Mesendoderm (in vitro differentiated cells): ENCODE measurements around the gene OTOG.

Experiments used
- DNase-seq: peaks from one replicate; pipeline ENCODE4 v3.0.0; 2013
- H2AK5ac ChIP-seq: 2 replicates; pipeline ENCODE4 v1.6.1; 2013; ENCODE audit warnings: low read length, inconsistent platforms
- H2BK120ac ChIP-seq: 2 replicates; pipeline ENCODE4 v1.6.1; 2013; ENCODE audit warnings: low read depth, mild to moderate bottlenecking, low read length, moderate library complexity, mixed read lengths
- H2BK15ac ChIP-seq: replicated peaks from 2 replicates; pipeline ENCODE4 v1.6.1; 2013; ENCODE audit warnings: low read depth, mild to moderate bottlenecking, moderate library complexity
- H2BK5ac ChIP-seq: 2 replicates; pipeline ENCODE4 v1.6.1; 2013; ENCODE audit warnings: low read length, inconsistent platforms
- H3K18ac ChIP-seq: 2 replicates; pipeline ENCODE4 v1.6.1; 2013; ENCODE audit warnings: mild to moderate bottlenecking, low read length, mixed read lengths
- H3K23ac ChIP-seq: one replicate; pipeline ENCODE4 v1.6.1; 2013; ENCODE audit warnings: low read length
- H3K27ac ChIP-seq: 2 replicates; pipeline ENCODE4 v1.5.1; 2013; ENCODE audit warnings: low read depth, mild to moderate bottlenecking, inconsistent platforms, low read length, moderate library complexity
- H3K27me3 ChIP-seq: 2 replicates; pipeline ENCODE4 v1.6.1; 2013; ENCODE audit warnings: low read length, control low read depth, mild to moderate bottlenecking, inconsistent platforms; ENCODE audit not compliant: insufficient read depth, poor library complexity
- H3K36me3 ChIP-seq: 2 replicates; pipeline ENCODE4 v1.6.1; 2013; ENCODE audit warnings: low read length, inconsistent platforms; ENCODE audit not compliant: control insufficient read depth, insufficient read depth
- H3K4ac ChIP-seq: one replicate; pipeline ENCODE4 v1.6.1; 2013; ENCODE audit warnings: low read depth, mild to moderate bottlenecking, low read length, moderate library complexity
- H3K4me1 ChIP-seq: 2 replicates; pipeline ENCODE4 v1.6.1; 2013; ENCODE audit warnings: low read depth, low read length, inconsistent platforms; ENCODE audit not compliant: control insufficient read depth
- H3K4me2 ChIP-seq: 2 replicates; pipeline ENCODE4 v1.6.1; 2013; ENCODE audit warnings: low read length
- H3K4me3 ChIP-seq: 2 replicates; pipeline ENCODE4 v1.5.1; 2013; ENCODE audit warnings: mild to moderate bottlenecking, low read length
- H3K56ac ChIP-seq: one replicate; pipeline ENCODE4 v1.6.1; 2013; ENCODE audit warnings: low read length
- H3K79me1 ChIP-seq: 2 replicates; pipeline ENCODE4 v1.6.1; 2013; ENCODE audit warnings: low read length, inconsistent platforms
- H3K79me2 ChIP-seq: 2 replicates; pipeline ENCODE4 v1.6.1; 2013; ENCODE audit warnings: mild to moderate bottlenecking, low read length; ENCODE audit not compliant: control insufficient read depth, insufficient read depth
- H3K9ac ChIP-seq: 2 replicates; pipeline ENCODE4 v1.6.1; 2013; ENCODE audit warnings: low read length, inconsistent platforms
- H4K5ac ChIP-seq: one replicate; pipeline ENCODE4 v1.6.1; 2013; ENCODE audit warnings: low read length
- H4K8ac ChIP-seq: one replicate; pipeline ENCODE4 v1.6.1; 2013; ENCODE audit warnings: low read depth, mild to moderate bottlenecking, control low read depth, low read length, moderate library complexity
- WGBS: extraction: QIAGEN DNeasy Blood & Tissue Kit; methylation state at CpG from one replicate; pipeline ENCODE4 v1.1.7; 2013; ENCODE audit warnings: low lambda C conversion rate, missing lambda C conversion rate; ENCODE audit not compliant: insufficient coverage; ENCODE audit errors: extremely low coverage; 5-methylcytosine and 5-hydroxymethylcytosine counted together

The OTOG gene

DNA sequence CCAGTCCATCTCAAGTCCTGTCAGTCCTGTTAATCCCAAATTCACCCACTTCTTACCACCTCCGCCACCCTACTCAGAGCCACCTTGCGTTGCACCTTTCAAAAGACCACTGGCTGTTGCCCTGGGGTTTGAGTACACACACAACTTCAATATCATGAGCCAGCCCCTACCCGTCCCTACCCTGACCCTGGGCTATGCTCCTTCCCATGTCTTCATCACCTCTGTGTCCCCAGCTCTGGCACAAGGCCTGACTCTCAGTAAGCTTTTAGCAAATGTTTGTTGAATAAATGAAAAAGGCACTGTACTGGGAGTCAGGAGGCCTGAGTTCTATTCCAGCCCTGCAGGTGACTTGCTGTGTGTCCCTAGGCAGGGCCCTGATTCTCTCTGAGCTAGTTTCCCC lies 26.5 kb downstream of the OTOG start:
- Histone ChIP-seq H3K27ac (no peak overlapping the region), H2BK120ac (no peak overlapping the region), H3K56ac (no peak overlapping the region), H3K79me1 (no peaks in the 10 kb centered on the region), H3K4me1 (no peaks in the 10 kb centered on the region), H2AK5ac (no peak overlapping the region), H3K79me2 (no peaks in the 10 kb centered on the region), H3K4me3 (no peak overlapping the region), H3K4me2 (no peak overlapping the region), H3K4ac (no peak overlapping the region), H4K5ac (no peak overlapping the region), H2BK5ac (no peak overlapping the region), H3K18ac (no peak overlapping the region), H4K8ac (no peak overlapping the region), H3K36me3 (no peaks in the 10 kb centered on the region), H3K23ac (no peak overlapping the region), H2BK15ac (no peak overlapping the region), H3K27me3 (no peaks in the 10 kb centered on the region), H3K9ac (no peak overlapping the region)
- no peak for DNase-seq
- no CpG with 5 or more reads among the region's 3 CpGs for WGBS

DNA sequence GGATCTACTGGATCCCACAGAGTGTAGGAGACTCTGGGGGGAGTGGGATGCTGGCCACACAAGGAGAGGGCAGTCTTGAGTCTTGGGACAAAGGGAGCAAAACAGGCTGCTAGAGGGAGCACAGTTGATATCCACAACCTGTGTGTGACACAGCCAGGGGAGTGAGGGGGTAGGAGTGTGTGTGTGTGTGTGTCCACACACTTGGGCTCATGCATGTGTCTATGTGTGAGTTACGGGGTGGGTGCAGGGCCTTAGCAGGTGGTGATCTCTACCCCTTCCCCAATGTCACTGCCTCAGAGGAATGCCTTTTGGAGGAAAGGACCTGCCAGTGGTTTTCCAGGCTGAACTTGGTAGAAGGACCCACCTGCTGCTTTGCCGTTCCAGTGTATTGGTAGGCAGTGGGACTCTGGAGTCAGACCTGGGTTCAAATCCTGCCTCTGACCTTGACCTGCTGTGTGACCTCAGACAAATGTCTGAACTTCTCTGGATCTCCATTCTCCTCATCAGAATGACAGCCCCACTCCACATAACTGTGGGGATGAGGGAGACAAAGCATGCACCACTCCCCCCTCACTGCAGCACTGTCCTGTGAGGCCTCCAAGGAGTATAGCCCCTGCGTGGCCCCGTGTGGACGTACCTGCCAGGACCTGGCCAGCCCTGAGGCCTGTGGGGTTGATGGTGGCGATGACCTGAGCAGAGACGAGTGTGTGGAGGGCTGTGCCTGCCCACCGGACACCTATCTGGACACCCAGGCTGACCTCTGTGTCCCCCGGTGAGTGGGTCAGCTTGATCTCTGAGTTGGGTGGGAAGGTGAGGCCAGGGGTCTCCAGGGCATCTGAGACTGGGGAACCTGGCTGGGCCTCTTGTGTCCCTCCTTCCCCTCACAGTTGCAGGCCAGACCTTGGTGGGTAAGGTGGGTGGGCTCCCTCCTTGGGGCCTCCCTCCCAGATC lies 27.4 kb downstream of the OTOG start:
- H4K5ac ChIP-seq = no peak overlapping the region
- H2AK5ac ChIP-seq = no peak overlapping the region
- no peaks in the 10 kb centered on the region for H3K27me3 ChIP-seq
- no peak overlapping the region for H3K4ac ChIP-seq
- H3K56ac ChIP-seq = no peak overlapping the region
- H2BK120ac ChIP-seq = no peak overlapping the region
- no peaks in the 10 kb centered on the region for H3K79me1 ChIP-seq
- H3K4me1 ChIP-seq = no peaks in the 10 kb centered on the region
- no peak overlapping the region for H2BK5ac ChIP-seq
- no peak overlapping the region for H3K9ac ChIP-seq
- DNase-seq = no peak
- no peak overlapping the region for H2BK15ac ChIP-seq
- H3K18ac ChIP-seq = no peak overlapping the region
- WGBS = no CpG with 5 or more reads among the region's 9 CpGs
- no peak overlapping the region for H4K8ac ChIP-seq
- no peak overlapping the region for H3K4me3 ChIP-seq
- H3K27ac ChIP-seq = no peak overlapping the region
- no peaks in the 10 kb centered on the region for H3K36me3 ChIP-seq
- H3K4me2 ChIP-seq = no peak overlapping the region
- H3K79me2 ChIP-seq = no peaks in the 10 kb centered on the region
- no peak overlapping the region for H3K23ac ChIP-seq

DNA sequence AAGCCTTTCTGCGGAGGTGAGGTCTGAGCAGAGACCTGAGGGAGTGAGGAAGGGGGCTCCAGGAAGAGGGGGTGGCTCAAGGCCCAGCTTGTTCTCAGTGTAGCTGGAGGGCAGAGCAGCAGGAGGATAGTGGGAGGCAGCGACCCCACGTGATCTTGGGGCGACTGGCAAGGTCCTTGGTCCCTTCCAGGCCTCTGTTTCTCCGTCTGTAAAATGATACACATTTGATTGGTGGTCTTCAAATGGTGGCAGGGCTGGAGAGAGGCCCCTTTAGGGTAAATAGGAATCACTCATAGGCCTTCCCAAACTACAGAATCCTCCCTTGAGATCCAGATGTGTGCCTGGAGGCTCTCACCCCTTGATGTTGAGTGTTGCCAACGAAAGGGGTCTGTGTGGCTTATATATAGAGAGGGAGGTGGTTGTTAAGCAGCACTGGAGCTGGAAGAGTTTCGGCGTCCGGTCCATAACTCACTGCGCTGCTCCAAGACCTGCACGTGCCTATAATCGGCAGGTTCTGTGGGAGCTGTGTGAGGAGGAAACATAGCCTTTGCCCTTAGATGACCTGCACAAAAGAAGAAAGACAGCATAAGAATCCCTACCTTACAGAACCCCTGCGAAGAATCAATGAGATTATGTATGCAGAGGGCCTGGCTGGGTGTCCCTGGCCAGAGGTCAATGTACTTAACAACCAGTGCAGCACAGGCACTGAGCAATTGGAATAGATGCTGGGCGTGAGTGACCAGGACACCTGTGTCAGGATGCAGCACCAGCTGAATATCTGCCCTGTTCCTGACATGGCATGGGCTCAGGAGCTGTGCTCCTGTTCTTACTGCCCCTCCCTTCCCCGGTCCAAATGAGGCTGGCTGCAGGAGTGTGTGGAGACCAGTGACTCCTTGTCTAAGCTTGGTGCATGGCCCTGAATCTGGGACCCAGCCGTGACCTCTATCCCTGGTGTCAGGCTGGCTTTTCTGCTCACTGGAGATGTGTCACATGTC lies 28.7 kb downstream of the OTOG start:
- H3K4me1 ChIP-seq = no peaks in the 10 kb centered on the region
- no peaks in the 10 kb centered on the region for H3K36me3 ChIP-seq
- no peak overlapping the region for H3K4me3 ChIP-seq
- H3K27ac ChIP-seq = no peak overlapping the region
- no peak overlapping the region for H2AK5ac ChIP-seq
- H3K79me1 ChIP-seq = no peaks in the 10 kb centered on the region
- no peaks in the 10 kb centered on the region for H3K27me3 ChIP-seq
- H3K4ac ChIP-seq = no peak overlapping the region
- no peak overlapping the region for H3K18ac ChIP-seq
- no CpG with 5 or more reads among the region's 16 CpGs for WGBS
- H4K8ac ChIP-seq = no peak overlapping the region
- no peak overlapping the region for H4K5ac ChIP-seq
- no peak overlapping the region for H3K9ac ChIP-seq
- no peak for DNase-seq
- no peak overlapping the region for H3K56ac ChIP-seq
- no peak overlapping the region for H3K23ac ChIP-seq
- H2BK120ac ChIP-seq = no peak overlapping the region
- H2BK15ac ChIP-seq = no peak overlapping the region
- H2BK5ac ChIP-seq = no peak overlapping the region
- H3K79me2 ChIP-seq = no peaks in the 10 kb centered on the region
- H3K4me2 ChIP-seq = no peak overlapping the region

DNA sequence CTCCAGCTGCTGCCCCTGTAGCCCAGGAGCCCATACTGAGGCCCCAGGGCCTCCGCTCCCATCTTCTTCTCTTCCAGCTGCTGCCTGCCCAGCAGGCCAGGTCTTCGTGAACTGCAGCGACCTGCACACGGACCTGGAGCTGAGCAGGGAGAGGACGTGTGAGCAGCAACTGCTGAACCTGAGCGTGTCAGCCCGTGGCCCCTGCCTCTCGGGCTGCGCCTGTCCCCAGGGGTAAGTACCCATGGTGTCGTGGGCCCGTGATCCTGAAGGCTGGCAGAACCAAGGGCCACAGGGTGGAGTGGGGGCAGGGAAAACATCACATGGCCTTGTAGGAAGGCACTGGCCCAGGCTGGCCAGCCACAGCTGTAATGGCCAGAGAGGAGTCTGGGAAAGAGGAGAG lies 31.2 kb downstream of the OTOG start:
- no peak overlapping the region for H2BK5ac ChIP-seq
- no peak overlapping the region for H2BK120ac ChIP-seq
- H3K79me1 ChIP-seq = no peaks in the 10 kb centered on the region
- no peak overlapping the region for H2AK5ac ChIP-seq
- H4K8ac ChIP-seq = no peak overlapping the region
- H3K56ac ChIP-seq = no peak overlapping the region
- no peak overlapping the region for H3K9ac ChIP-seq
- no peak overlapping the region for H3K23ac ChIP-seq
- H4K5ac ChIP-seq = no peak overlapping the region
- no peak for DNase-seq
- H3K4me3 ChIP-seq = no peak overlapping the region
- no peaks in the 10 kb centered on the region for H3K79me2 ChIP-seq
- H3K36me3 ChIP-seq = no peaks in the 10 kb centered on the region
- no peak overlapping the region for H3K27ac ChIP-seq
- no peak overlapping the region for H3K4me2 ChIP-seq
- WGBS = no CpG with 5 or more reads among the region's 11 CpGs
- no peak overlapping the region for H3K4ac ChIP-seq
- H3K4me1 ChIP-seq = no peaks in the 10 kb centered on the region
- no peak overlapping the region for H2BK15ac ChIP-seq
- no peaks in the 10 kb centered on the region for H3K27me3 ChIP-seq
- H3K18ac ChIP-seq = no peak overlapping the region

DNA sequence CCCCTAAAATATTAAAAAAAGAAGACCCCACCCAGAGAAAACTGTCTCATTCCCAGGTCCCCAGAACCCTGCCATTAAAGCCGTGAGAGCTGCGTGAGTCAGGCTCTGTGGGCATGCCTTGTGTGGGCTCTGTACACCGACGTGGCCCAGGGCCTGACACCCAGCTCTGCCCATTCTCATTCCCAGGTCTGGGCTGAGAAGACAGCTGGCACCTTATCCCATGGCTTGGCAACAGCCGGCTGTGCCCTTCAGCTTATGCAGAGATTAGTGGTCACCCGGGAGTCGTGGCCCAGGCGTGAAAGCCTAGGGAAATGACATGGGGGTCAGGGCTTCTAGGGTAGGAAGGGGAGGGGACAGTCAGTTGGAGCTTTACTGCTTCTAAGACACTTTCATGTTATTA lies 31.9 kb downstream of the OTOG start:
- H3K79me1 ChIP-seq = no peaks in the 10 kb centered on the region
- WGBS = no CpG with 5 or more reads among the region's 8 CpGs

More for the DNA sequence above, 31.9 kb downstream of the OTOG start:
- Histone ChIP-seq H2AK5ac (no peak overlapping the region), H3K4me2 (no peak overlapping the region), H3K27ac (no peak overlapping the region), H3K4me3 (no peak overlapping the region), H3K36me3 (no peaks in the 10 kb centered on the region), H2BK120ac (no peak overlapping the region), H3K79me2 (no peaks in the 10 kb centered on the region), H2BK15ac (no peak overlapping the region), H3K56ac (no peak overlapping the region), H3K27me3 (no peaks in the 10 kb centered on the region), H3K4ac (no peak overlapping the region), H3K4me1 (no peaks in the 10 kb centered on the region), H2BK5ac (no peak overlapping the region), H4K5ac (no peak overlapping the region), H3K23ac (no peak overlapping the region), H3K9ac (no peak overlapping the region), H4K8ac (no peak overlapping the region), H3K18ac (no peak overlapping the region)
- no peak for DNase-seq
